Right lobe of liver (tissue), 6 donors: ENCODE results near the gene SBF2. TPM values are rescaled to one million over a fixed set of nuclear protein-coding genes. Genes with fewer than 3 reads are reported as not detected.

Source experiments
- ATAC-seq, 4 donors: fragments of 200-7000 bp; cut with Tn5 transposase; one replicate each; pipeline ENCODE4 v1.9.1; 2020; ENCODE audit warnings: mild to moderate bottlenecking in 4 of 4, moderate library complexity in 4 of 4
- DNase-seq, 3 donors: peaks; one replicate each; pipeline ENCODE4 v3.0.0-alpha.2; 2020
- H3K27ac ChIP-seq, 3 donors: fragments of 200-600 bp; one replicate each; pipeline ENCODE4 v1.8.0; 2022
- H3K27me3 ChIP-seq, 2 donors: fragments of 200-600 bp; one replicate each; pipeline ENCODE4 v1.8.0; 2022
- H3K36me3 ChIP-seq, 4 donors: fragments of 200-600 bp; sonication (generic) in 1 of 4; one replicate each; pipeline versions ENCODE4 v1.5.1 to v1.8.0; 2017 to 2022; ENCODE audit warnings: control low read depth in 1 of 4
- H3K4me1 ChIP-seq, 4 donors: fragments of 200-600 bp; sonication (generic) in 1 of 4; one replicate each; pipeline versions ENCODE4 v1.5.1 to v1.8.0; 2017 to 2022; ENCODE audit warnings: control low read depth in 1 of 4
- H3K4me3 ChIP-seq, 3 donors: fragments of 200-600 bp; one replicate each; pipeline ENCODE4 v1.8.0; 2022
- H3K9me3 ChIP-seq, 4 donors: fragments of 200-600 bp; sonication (generic) in 1 of 4; one replicate each; pipeline versions ENCODE4 v1.5.1 to v1.8.0; 2017 to 2022; ENCODE audit warnings: control low read depth in 1 of 4
- POLR2A ChIP-seq: fragments of 450-650 bp; IDR thresholded peaks from one replicate; pipeline ENCODE4 v1.6.1; 2017; ENCODE audit warnings: antibody characterized with exemption, mild to moderate bottlenecking
- WGBS: methylation state at CpG from one replicate; pipeline ENCODE4 v1.1.6; 2018; ENCODE audit warnings: low coverage, low lambda C conversion rate; ENCODE audit not compliant: insufficient coverage; ENCODE audit errors: missing lambda C conversion rate; 5-methylcytosine and 5-hydroxymethylcytosine counted together
- intact Hi-C, 2 donors: fragments of 100-400 bp; cut with DNase I; formaldehyde crosslinking; loops; one replicate each; pipeline versions ENCODE4 v1.11.2 to v1.14.1; 2022
- total RNA-seq, 6 experiments: library from RNA; depleted of rRNA in 2 of 6; stranded (reverse); fragments of >200 nt in 2 of 6; fragmentation: NEBNext Ultra II Directional in 3 of 6; extraction: Animal tissue kit (Norgen Biotek cat#: 25700) in 3 of 6; gene quantifications; one replicate each; pipeline versions ENCODE4 v1.1.0 to v1.2.4, GENCODE V29; 2016 to 2023
- TF ChIP-seq, protein P1 (sequence below), 4 donors: fragments of 200-600 bp in 3 of 4; fragments of 450-650 bp in 1 of 4; IDR thresholded peaks; one replicate each; pipeline versions ENCODE4 v1.5.1 to v1.8.0; 2016 to 2022; ENCODE audit warnings: antibody characterized with exemption in 4 of 4, mild to moderate bottlenecking in 2 of 4
- donor health status: DM: no; HTN: yes; CAD: no.
- donor health status: DM: no; HTN: no; CAD: no.
- donor health status: DM: no; HTN: no; CAD: no.
- donor health status: DM: no; HTN: yes; CAD: no.
- donor health status: DM: no; HTN: yes; CAD: no.

Gene SBF2
- total RNA-seq, 6 experiments from 2014 or later = 13.7 to 28.4 (median 21.3) TPM

DNA sequence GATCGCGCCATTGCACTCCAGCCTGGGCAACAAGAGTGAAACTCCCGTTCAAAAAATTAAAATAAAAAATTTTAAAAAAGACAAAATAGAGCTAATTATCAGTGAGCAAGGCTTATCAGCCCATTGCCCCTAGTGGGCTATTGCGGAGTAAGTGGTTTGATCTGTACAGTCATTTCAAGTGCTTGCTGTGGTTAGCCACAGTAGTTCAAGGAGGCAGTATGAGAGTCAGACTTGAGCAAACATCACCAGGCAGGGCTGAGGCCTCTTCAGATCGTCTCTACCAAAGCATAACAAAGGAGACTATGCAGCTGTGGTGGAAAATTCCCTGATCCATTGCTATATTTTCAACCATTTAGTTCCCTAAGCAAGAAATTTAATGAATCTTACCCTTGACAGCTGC lies 4.3 kb upstream of the SBF2 start:
- no peak overlapping the region for H3K4me3 ChIP-seq
- 71% methylated on average over 5 of the region's 5 CpGs for WGBS
- H3K27me3 ChIP-seq = no peaks in the 10 kb centered on the region
- no peak overlapping the region for H3K27ac ChIP-seq
- DNase-seq (no peak), ATAC-seq (no peak)
- H3K4me1 ChIP-seq = peaks cover 0 to 6% (median 2%) of the 10 kb centered on the region in 4 donors
- intact Hi-C loops = no loop called here
- no peaks in the 10 kb centered on the region for H3K9me3 ChIP-seq
- TF ChIP-seq, protein P1, sequence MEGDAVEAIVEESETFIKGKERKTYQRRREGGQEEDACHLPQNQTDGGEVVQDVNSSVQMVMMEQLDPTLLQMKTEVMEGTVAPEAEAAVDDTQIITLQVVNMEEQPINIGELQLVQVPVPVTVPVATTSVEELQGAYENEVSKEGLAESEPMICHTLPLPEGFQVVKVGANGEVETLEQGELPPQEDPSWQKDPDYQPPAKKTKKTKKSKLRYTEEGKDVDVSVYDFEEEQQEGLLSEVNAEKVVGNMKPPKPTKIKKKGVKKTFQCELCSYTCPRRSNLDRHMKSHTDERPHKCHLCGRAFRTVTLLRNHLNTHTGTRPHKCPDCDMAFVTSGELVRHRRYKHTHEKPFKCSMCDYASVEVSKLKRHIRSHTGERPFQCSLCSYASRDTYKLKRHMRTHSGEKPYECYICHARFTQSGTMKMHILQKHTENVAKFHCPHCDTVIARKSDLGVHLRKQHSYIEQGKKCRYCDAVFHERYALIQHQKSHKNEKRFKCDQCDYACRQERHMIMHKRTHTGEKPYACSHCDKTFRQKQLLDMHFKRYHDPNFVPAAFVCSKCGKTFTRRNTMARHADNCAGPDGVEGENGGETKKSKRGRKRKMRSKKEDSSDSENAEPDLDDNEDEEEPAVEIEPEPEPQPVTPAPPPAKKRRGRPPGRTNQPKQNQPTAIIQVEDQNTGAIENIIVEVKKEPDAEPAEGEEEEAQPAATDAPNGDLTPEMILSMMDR (IDR thresholded peaks at IDR 0.05) = no peak
- no peak for TF ChIP-seq POLR2A
- no peaks in the 10 kb centered on the region for H3K36me3 ChIP-seq

DNA sequence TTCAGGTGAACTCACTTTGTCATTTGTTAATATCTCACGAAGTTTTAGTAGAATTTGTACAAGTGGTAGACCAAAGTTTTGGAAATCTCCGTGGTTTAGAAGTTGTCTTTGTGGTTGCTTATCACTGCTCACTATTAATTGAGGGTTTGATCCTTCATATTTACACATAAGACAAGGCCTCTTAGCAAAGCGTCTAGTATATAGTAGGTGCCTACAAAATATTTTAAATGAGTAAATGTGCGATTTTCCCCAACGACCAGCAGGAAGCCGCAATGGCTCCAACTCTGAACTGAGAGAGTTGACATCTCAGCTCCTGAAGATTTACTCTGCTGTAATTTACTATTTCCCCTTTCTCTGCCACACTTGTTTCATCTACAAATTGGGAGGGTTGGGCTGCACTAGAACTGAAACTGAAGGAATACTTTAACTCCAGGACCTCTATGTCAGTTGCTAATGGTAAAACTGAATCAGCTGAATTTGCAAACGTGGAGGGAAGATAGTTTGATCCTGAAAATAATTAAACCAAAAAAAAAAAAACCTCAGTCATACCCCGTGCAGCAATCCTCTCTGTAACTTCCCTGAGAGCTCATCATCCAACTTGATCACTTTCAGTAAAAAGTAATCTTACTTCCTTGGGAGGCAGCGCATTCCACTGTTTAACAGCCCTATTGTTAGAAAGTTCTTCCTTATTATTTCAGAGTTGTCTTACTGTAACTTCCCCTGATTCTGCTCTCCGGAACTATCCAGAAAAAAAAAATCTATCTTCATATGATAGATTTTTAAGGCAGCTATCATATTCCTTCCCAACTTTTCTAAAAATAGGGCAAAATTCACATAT lies 1.3 kb upstream of the SBF2 start:
- no peaks in the 10 kb centered on the region for H3K9me3 ChIP-seq
- no peaks in the 10 kb centered on the region for H3K27me3 ChIP-seq
- peak overlapping the region; percentile 81 to 93 (median 81) for H3K4me3 ChIP-seq
- DNase-seq = no peak
- peak overlapping the region; percentile 94 to 99 (median 96) for H3K27ac ChIP-seq
- peak in 1 of 4 donors; percentile 4 for ATAC-seq
- 32% methylated on average over 10 of the region's 10 CpGs for WGBS
- TF ChIP-seq POLR2A = no peak
- TF ChIP-seq, protein P1 (IDR thresholded peaks at IDR 0.05) = no peak
- intact Hi-C loops = no loop called here
- peaks cover 0 to 17% (median 0%) of the 10 kb centered on the region in 4 donors for H3K4me1 ChIP-seq
- H3K36me3 ChIP-seq = no peaks in the 10 kb centered on the region

DNA sequence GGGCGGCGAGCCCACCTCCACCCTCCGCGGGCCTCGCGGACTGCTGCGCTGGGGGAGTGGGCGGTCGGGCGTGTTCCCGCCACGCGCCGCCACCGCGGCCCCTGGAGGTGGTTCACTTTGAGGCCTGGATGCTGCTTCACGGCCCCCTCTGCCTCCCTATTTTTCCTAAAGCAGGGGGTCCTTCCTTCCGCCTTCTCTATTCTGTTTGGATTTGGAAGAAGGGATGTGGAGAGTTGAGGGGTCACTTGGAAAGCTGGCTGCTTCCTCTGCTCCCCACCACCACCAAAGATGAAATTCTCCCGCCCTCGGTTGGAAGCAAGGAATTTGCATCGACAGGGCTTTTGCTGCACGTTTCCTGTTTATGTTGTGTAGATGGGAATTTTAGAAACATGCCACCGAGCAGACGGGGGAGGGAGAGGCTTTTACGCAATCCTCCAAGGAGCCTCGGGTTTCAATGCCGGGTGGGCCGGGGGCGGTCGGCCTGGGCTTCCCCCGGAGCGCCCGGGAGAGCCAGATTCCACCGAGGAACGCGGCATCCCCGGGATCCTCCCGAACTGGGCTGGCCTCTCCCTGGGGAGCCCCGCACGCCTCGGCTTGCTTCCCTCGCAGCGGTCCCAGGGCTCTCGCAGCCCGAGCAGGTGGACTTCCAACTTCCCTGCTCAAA lies 403 bp upstream of the SBF2 start:
- intact Hi-C loops = no loop called here
- under 1% methylated on average over 10 of the region's 45 CpGs for WGBS
- no peaks in the 10 kb centered on the region for H3K9me3 ChIP-seq
- H3K27me3 ChIP-seq = no peaks in the 10 kb centered on the region
- H3K36me3 ChIP-seq = no peaks in the 10 kb centered on the region
- peaks cover 0 to 17% (median 0%) of the 10 kb centered on the region in 4 donors for H3K4me1 ChIP-seq
- peak; percentile 61 to 67 (median 62) for DNase-seq
- ATAC-seq = peak; percentile 26 to 52 (median 36)
- H3K27ac ChIP-seq = peak overlapping the region; percentile 94 to 99 (median 96)
- TF ChIP-seq, protein P1 (IDR thresholded peaks at IDR 0.05) = no peak
- no peak for TF ChIP-seq POLR2A
- H3K4me3 ChIP-seq = peak overlapping the region; percentile 81 to 93 (median 81)

DNA sequence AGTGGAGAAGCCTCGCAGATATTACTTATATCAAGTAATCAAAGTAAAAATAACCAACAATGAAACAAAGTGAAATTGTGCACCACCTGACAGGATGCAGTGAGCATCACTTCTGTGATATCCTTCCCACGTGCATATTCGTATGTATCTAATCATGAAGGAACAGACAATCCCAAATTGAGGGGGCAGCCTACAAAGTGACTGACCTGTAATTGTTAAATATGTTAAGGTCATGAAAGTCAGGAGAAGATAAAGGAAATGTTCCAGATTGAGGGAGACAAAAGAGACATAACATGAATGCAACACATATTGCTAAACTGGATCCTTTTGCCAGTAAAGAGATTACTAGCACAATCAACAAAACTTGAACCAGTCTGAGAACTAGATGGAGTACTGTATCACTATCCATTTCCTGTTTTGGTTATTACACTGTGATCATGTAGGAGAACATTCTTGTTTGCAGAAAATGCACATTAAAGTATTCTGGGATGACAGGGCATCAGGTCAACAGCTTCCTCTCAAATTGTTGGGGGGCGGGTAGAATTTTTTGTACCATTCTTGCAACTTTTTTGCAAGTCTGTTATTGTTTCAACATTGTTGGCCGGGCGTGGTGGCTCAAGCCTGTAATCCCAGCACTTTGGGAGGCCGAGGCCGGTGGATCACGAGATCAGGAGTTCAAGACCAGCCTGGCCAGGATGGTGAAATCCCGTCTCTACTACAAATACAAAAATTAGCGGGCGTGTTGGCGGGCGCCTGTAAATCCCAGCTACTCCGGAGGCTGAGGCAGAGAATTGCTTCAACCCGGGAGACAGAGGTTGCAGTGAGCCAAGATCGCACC lies 2.0 kb downstream of the SBF2 start:
- TF ChIP-seq, protein P1 (IDR thresholded peaks at IDR 0.05) = no peak
- DNase-seq (peak in 1 of 3 donors; percentile 31), ATAC-seq (peak in 3 of 4 donors; percentile 0 to 5 (median 1))
- intact Hi-C loops = no loop called here
- 49% methylated on average over 12 of the region's 17 CpGs for WGBS
- no peaks in the 10 kb centered on the region for H3K9me3 ChIP-seq
- H3K4me1 ChIP-seq = peaks cover 0 to 17% (median 0%) of the 10 kb centered on the region in 4 donors
- peak overlapping the region; percentile 94 to 99 (median 96) for H3K27ac ChIP-seq
- no peaks in the 10 kb centered on the region for H3K27me3 ChIP-seq
- H3K4me3 ChIP-seq = no peak overlapping the region
- no peaks in the 10 kb centered on the region for H3K36me3 ChIP-seq
